K562 (cell line): Measurements from ENCODE around the gene TRAPPC4. TPM values are rescaled to one million over a fixed set of nuclear protein-coding genes. Genes with fewer than 3 reads are reported as not detected.

Experiments used
- ATAC-seq: fragments of 200-7000 bp; cut with Tn5 transposase; 3 replicates; pipeline ENCODE4 v1.9.1; 2020; ENCODE audit warnings: moderate library complexity
- BruUV-seq: library from RNA; stranded (reverse); fragments of 400-500 nt; replicated peaks from 2 replicates; lab custom pipeline; 2021; lab: Mats Ljungman, UMichigan
- CTCF ChIA-PET: fragments of 300-600 bp; formaldehyde crosslinking; extraction: SDS; loops from one replicate; lab custom pipeline; 2021; ENCODE audit warnings: low intra/inter-chr PET ratio; lab: Yijun Ruan, JAX
- POLR2A ChIA-PET: fragments of 300-600, 350-650 bp; sonication (Branson Sonifier 250); formaldehyde crosslinking; extraction: SDS; loops from one replicate; lab custom pipeline; 2021; ENCODE audit warnings: antibody characterized with exemption, inconsistent platforms; lab: Yijun Ruan, JAX
- DNase-seq, 4 experiments: peaks; one replicate each; pipeline versions ENCODE4 v3.0.0 to v3.0.0-alpha.2; 2011 to 2018; ENCODE audit warnings: low spot score in 3 of 4, mixed read lengths in 3 of 4; ENCODE audit errors: extremely low read depth in 1 of 4
- FAIRE-seq: peaks from 2 replicates; lab custom pipeline; 2011; peaks lifted over from hg19 to GRCh38; lab: Jason Lieb, UNC
- H2AFZ ChIP-seq: 2 replicates; pipeline ENCODE4 v1.6.0; 2011; ENCODE audit warnings: low read depth, low read length, control low read depth, inconsistent platforms
- H3K27ac ChIP-seq: fragments of 200-600 bp; 3 replicates; pipeline ENCODE4 v1.8.0; 2011; ENCODE audit warnings: low read depth, mild to moderate bottlenecking, control low read depth, inconsistent platforms, low read length, moderate library complexity, mixed read lengths; ENCODE audit errors: extremely low read depth
- H3K27me3 ChIP-seq, 2 experiments: fragments of 300-600 bp in 1 of 2; 2 replicates in 1 of 2; 3 replicates in 1 of 2; pipeline versions ENCODE4 v1.6.0 to v1.8.0; 2011; ENCODE audit warnings: inconsistent platforms in 2 of 2, low read length in 2 of 2, mild to moderate bottlenecking in 1 of 2, mixed read lengths in 1 of 2, moderate library complexity in 1 of 2; ENCODE audit not compliant: control insufficient read depth in 2 of 2, insufficient read depth in 2 of 2
- H3K36me3 ChIP-seq: fragments of 300-600 bp; 3 replicates; pipeline ENCODE4 v1.8.0; 2011; ENCODE audit warnings: mild to moderate bottlenecking, low read length, inconsistent platforms; ENCODE audit not compliant: control insufficient read depth, insufficient read depth
- H3K4me1 ChIP-seq, 2 experiments: fragments of 200-600 bp in 1 of 2; replicated peaks in 1 of 2; 2 replicates in 1 of 2; 3 replicates in 1 of 2; pipeline versions ENCODE4 v1.5.1 to v1.8.0; 2011; ENCODE audit warnings: inconsistent platforms in 2 of 2, low read length in 2 of 2, mild to moderate bottlenecking in 1 of 2, mixed read lengths in 1 of 2, moderate library complexity in 1 of 2; ENCODE audit not compliant: control insufficient read depth in 2 of 2, insufficient read depth in 2 of 2
- H3K4me2 ChIP-seq: 2 replicates; pipeline ENCODE4 v1.6.1; 2011; ENCODE audit warnings: low read length, control low read depth, inconsistent platforms, mixed read lengths; ENCODE audit not compliant: insufficient read depth
- H3K4me3 ChIP-seq: fragments of 200-600 bp; sonication (generic), shearing (Covaris generic); 2 replicates; pipeline ENCODE4 v1.5.1; 2016; ENCODE audit warnings: control low read depth, inconsistent platforms
- H3K79me2 ChIP-seq: fragments of 200-600 bp; 3 replicates; pipeline ENCODE4 v1.8.0; 2011; ENCODE audit warnings: low read length, inconsistent platforms; ENCODE audit not compliant: control insufficient read depth, insufficient read depth
- H3K9ac ChIP-seq, 2 experiments: 2 replicates each; pipeline versions ENCODE4 v1.6.0 to v1.6.1; 2011; ENCODE audit warnings: low read depth in 2 of 2, low read length in 2 of 2, control low read depth in 1 of 2, inconsistent platforms in 1 of 2, mild to moderate bottlenecking in 1 of 2, mixed read lengths in 1 of 2; ENCODE audit not compliant: insufficient read depth in 1 of 2
- H3K9me1 ChIP-seq: one replicate; pipeline ENCODE4 v1.6.0; 2011; ENCODE audit warnings: inconsistent platforms, mild to moderate bottlenecking, low read length, moderate library complexity; ENCODE audit not compliant: control insufficient read depth, insufficient read depth
- H3K9me3 ChIP-seq: replicated peaks from 2 replicates; pipeline ENCODE4 v1.5.1; 2011; ENCODE audit warnings: low read depth, low read length, inconsistent platforms; ENCODE audit not compliant: control insufficient read depth, insufficient read depth
- H4K20me1 ChIP-seq: replicated peaks from 2 replicates; pipeline ENCODE4 v1.6.1; 2011; ENCODE audit warnings: low read length, inconsistent platforms, mixed read lengths; ENCODE audit not compliant: control insufficient read depth, insufficient read depth
- BACH1 ChIP-seq: fragments of 200-800 bp; sonication (Bioruptor generic); IDR thresholded peaks from 2 replicates; pipeline ENCODE4 v1.6.1; 2016; ENCODE audit warnings: missing genetic modification characterization, missing compliant biosample characterization
- KLF13 ChIP-seq: fragments of 450-650 bp; IDR thresholded peaks from 2 replicates; pipeline ENCODE4 v1.6.1; 2016; ENCODE audit warnings: missing genetic modification characterization, low read depth, mild to moderate bottlenecking, missing compliant biosample characterization, moderate library complexity, borderline replicate concordance
- POLR2A ChIP-seq: fragments of 450-650 bp; conservative IDR thresholded peaks from 2 replicates; pipeline ENCODE4 v1.6.1; 2016
- POLR2AphosphoS5 ChIP-seq: IDR thresholded peaks from 2 replicates; pipeline ENCODE4 v1.6.1; 2011; ENCODE audit warnings: mild to moderate bottlenecking, low read depth, low read length, moderate library complexity; ENCODE audit not compliant: control insufficient read depth, insufficient read depth
- POLR2G ChIP-seq: fragments of 200-400 bp; formaldehyde crosslinking; IDR thresholded peaks from 2 replicates; pipeline ENCODE4 v1.6.1; 2017; ENCODE audit warnings: low read depth, mild to moderate bottlenecking, antibody characterized with exemption, low read length, moderate library complexity
- SP1 ChIP-seq: sonication (generic); formaldehyde crosslinking; IDR thresholded peaks from 2 replicates; pipeline ENCODE4 v1.8.1; 2022; ENCODE audit warnings: mild to moderate bottlenecking, missing genetic modification reagents
- STAT5A ChIP-seq: IDR thresholded peaks from 2 replicates; pipeline ENCODE4 v1.6.1; 2012; ENCODE audit warnings: low read length, inconsistent platforms, borderline replicate concordance
- YY1 ChIP-seq, 3 experiments: IDR thresholded peaks; 2 replicates each; pipeline ENCODE4 v1.6.1; 2011; ENCODE audit warnings: low read length in 2 of 3, mild to moderate bottlenecking in 2 of 3, moderate library complexity in 2 of 3, borderline replicate concordance in 1 of 3, control low read depth in 1 of 3, low read depth in 1 of 3; ENCODE audit not compliant: insufficient read depth in 3 of 3, insufficient replicate concordance in 2 of 3, control insufficient read depth in 1 of 3, insufficient read length in 1 of 3; ENCODE audit errors: extremely low read depth in 1 of 3
- ZNF121 ChIP-seq: sonication (generic); formaldehyde crosslinking; conservative IDR thresholded peaks from 2 replicates; pipeline ENCODE4 v1.8.0; 2022; ENCODE audit warnings: missing genetic modification reagents
- ZNF445 ChIP-seq: fragments of 250-450 bp; sonication (Bioruptor Pico); IDR thresholded peaks from 2 replicates; pipeline ENCODE4 v1.4.0; 2020; ENCODE audit warnings: low read depth, mild to moderate bottlenecking, moderate library complexity
- WGBS: fragments of 100-300 bp; shearing (Covaris generic); methylation state at CpG from one replicate; pipeline ENCODE4 v1.1.6; 2016; ENCODE audit warnings: low coverage, mixed read lengths; ENCODE audit not compliant: insufficient coverage; ENCODE audit errors: missing lambda C conversion rate; 5-methylcytosine and 5-hydroxymethylcytosine counted together
- in situ Hi-C: fragments of 300-500 bp; cut with MboI; formaldehyde crosslinking; loops from 4 replicates; pipeline ENCODE4 v1.15.0; 2018; ENCODE audit warnings: inconsistent platforms, mixed read lengths
- intact Hi-C: fragments of 100-400 bp; cut with micrococcal nuclease; formaldehyde crosslinking; loops from 2 replicates; pipeline ENCODE4 v1.14.2; 2022
- polyA plus RNA-seq, 8 experiments: library from polyadenylated mRNA; depleted of rRNA in 4 of 8; stranded (reverse) in 5 of 8; unstranded in 3 of 8; fragments of >200 nt; fragmentation: Nextera tagmentation in 2 of 8; fragmentation: Illumina TruSeq in 1 of 8; extraction: Ambion mirVana in 2 of 8; extraction: Trizol in 1 of 8; gene quantifications; 2 replicates each; pipeline versions ENCODE4 v1.2.1 to v1.2.3, GENCODE V29; 2011 to 2014; ENCODE audit warnings: inconsistent platforms in 1 of 8, missing spikeins in 1 of 8
- total RNA-seq, 7 experiments: library from RNA; depleted of rRNA in 6 of 7; stranded (reverse); fragments of >200 nt in 6 of 7; fragmentation: Illumina TruSeq in 2 of 7; extraction: Trizol in 2 of 7; gene quantifications; 2 replicates each; pipeline versions ENCODE4 v1.2.1 to v1.2.3, GENCODE V29; 2011 to 2021; ENCODE audit warnings: low replicate concordance in 1 of 7
- TF ChIP-seq, protein P1 (sequence below): fragments of 450-650 bp; formaldehyde crosslinking; IDR thresholded peaks from 2 replicates; pipeline ENCODE4 v1.4.0; 2022; ENCODE audit warnings: missing genetic modification characterization
- TF ChIP-seq, protein P2 (sequence below), 3 experiments: IDR thresholded peaks in 2 of 3; conservative IDR thresholded peaks in 1 of 3; 2 replicates each; pipeline ENCODE4 v1.5.1; 2011 to 2012; ENCODE audit warnings: low read length in 3 of 3, mild to moderate bottlenecking in 3 of 3, control low read depth in 2 of 3, improper control_type of control experiment in 1 of 3, inconsistent platforms in 1 of 3, low read depth in 1 of 3, mixed read lengths in 1 of 3, moderate library complexity in 1 of 3; ENCODE audit not compliant: insufficient read depth in 2 of 3
- TF ChIP-seq, protein P3 (sequence below): fragments of 250-450 bp; sonication (Bioruptor Pico); IDR thresholded peaks from 2 replicates; pipeline ENCODE4 v1.5.1; 2021; ENCODE audit warnings: mild to moderate bottlenecking

TRAPPC4 gene
- total and polyA plus RNA-seq, 9 of the 15 experiments (the other 6 are each of a cell fraction or from before 2014, with no cell fraction given): 121 to 524 (median 142) TPM

DNA sequence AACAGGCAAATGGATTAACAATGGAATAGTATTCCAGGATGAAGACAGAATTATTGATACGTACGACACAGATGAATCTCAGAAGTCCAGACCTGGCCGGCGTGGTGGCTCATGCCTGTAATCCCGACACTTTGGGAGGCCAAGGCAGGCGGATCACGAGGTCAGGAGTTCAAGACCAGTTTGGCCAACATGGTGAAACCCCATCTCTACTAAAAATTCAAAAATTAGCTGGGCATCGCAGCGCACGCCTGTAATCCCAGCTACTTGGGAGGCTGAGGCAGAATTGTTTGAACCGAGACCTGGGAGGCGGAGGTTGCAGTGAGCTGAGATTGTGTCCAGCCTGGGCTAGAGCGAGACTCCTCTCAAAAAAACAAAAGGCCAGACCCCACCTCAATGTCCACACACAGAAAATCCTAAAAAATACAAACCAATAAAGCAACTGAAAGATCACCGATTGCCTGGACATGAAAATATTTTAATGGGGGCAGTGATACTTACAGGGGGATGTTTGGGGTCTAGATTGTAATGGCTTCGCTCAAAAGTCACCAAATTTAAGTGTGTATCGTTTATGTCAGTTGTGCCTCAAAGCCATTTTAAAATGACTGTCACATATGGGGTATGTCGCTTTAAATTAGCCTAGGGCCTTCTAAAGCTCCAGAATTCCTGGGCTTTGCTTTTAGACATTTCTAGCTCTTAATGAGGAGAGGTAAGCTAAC is 4.2 kb upstream of the TRAPPC4 start (continued):
- TF ChIP-seq SP1 (CRISPR knock-in tag): no peak
- TF ChIP-seq, protein P1, sequence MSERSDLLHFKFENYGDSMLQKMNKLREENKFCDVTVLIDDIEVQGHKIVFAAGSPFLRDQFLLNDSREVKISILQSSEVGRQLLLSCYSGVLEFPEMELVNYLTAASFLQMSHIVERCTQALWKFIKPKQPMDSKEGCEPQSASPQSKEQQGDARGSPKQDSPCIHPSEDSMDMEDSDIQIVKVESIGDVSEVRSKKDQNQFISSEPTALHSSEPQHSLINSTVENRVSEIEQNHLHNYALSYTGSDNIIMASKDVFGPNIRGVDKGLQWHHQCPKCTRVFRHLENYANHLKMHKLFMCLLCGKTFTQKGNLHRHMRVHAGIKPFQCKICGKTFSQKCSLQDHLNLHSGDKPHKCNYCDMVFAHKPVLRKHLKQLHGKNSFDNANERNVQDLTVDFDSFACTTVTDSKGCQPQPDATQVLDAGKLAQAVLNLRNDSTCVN: no peak

DNA sequence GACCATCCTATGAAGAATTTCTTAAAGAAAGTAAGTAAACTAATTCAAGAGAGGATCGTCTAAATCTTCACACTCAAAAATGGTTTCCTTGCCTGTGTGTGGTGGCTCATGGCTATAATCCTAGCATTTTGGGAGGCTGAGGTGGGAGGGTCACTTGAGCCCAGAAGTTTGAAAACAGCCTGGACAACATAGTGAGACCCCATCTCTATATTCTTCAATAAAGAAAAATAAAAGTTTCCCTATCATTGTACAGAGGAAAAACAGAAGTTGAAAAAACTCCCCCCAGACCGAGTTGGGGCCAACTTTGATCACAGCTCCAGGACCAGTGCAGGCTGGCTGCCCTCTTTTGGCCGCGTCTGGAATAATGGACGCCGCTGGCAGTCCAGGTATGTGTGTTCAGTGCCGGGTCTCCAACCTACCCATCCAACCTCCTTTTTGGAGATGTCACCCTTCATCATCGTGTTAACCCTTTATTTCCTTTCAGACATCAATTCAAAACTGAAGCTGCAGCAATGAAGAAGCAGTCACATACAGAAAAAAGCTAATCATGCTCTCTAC is 3.4 kb upstream of the TRAPPC4 start:
- H4K20me1 ChIP-seq: 0 out of 2 replicates have a peak, but pooled peaks cover 3% of the 10 kb centered on the region
- ATAC-seq: peak; percentile 15; the same call in 1 of the 3 replicates
- TF ChIP-seq POLR2G (peak; percentile 48; the same call in 1 of the 2 replicates), KLF13 (0 out of 2 replicates have a peak, but pooled peaks have one; percentile 31), ZNF445 (CRISPR knock-in tag) (no peak), ZNF121 (CRISPR knock-in tag) (peak; percentile 90), BACH1 (tag) (no peak), YY1 (IDR thresholded peaks at IDR 0.05; ENCODE audit: borderline replicate concordance in 1 of 3, control insufficient read depth in 1 of 3, extremely low read depth in 1 of 3, insufficient read depth in 3 of 3, insufficient read length in 1 of 3, insufficient replicate concordance in 2 of 3, low read depth in 1 of 3, low read length in 2 of 3) (peak in 2 of 3 experiments; percentile 21 to 50), POLR2AphosphoS5 (peak; percentile 61; the same call in 1 of the 2 replicates), STAT5A (0 out of 2 replicates have a peak, but pooled peaks have one; percentile 12), POLR2A (peak; percentile 40; the same call in 1 of the 2 replicates)
- TF ChIP-seq, protein P2, sequence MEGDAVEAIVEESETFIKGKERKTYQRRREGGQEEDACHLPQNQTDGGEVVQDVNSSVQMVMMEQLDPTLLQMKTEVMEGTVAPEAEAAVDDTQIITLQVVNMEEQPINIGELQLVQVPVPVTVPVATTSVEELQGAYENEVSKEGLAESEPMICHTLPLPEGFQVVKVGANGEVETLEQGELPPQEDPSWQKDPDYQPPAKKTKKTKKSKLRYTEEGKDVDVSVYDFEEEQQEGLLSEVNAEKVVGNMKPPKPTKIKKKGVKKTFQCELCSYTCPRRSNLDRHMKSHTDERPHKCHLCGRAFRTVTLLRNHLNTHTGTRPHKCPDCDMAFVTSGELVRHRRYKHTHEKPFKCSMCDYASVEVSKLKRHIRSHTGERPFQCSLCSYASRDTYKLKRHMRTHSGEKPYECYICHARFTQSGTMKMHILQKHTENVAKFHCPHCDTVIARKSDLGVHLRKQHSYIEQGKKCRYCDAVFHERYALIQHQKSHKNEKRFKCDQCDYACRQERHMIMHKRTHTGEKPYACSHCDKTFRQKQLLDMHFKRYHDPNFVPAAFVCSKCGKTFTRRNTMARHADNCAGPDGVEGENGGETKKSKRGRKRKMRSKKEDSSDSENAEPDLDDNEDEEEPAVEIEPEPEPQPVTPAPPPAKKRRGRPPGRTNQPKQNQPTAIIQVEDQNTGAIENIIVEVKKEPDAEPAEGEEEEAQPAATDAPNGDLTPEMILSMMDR (IDR thresholded peaks at IDR 0.05 in 2 of 3, conservative IDR thresholded peaks at IDR 0.05 in 1 of 3; ENCODE audit: insufficient read depth in 2 of 3, low read depth in 1 of 3, low read length in 3 of 3): peak; percentile 7 to 49 (median 47); a peak in 5 of 6 replicates
- TF ChIP-seq, protein P3, sequence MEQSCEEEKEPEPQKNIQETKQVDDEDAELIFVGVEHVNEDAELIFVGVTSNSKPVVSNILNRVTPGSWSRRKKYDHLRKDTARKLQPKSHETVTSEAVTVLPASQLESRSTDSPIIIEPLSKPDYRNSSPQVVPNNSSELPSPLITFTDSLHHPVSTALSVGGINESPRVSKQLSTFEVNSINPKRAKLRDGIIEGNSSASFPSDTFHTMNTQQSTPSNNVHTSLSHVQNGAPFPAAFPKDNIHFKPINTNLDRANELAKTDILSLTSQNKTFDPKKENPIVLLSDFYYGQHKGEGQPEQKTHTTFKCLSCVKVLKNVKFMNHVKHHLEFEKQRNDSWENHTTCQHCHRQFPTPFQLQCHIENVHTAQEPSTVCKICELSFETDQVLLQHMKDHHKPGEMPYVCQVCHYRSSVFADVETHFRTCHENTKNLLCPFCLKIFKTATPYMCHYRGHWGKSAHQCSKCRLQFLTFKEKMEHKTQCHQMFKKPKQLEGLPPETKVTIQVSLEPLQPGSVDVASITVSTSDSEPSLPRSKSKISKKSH: no peak

More for the DNA sequence above, 3.4 kb upstream of the TRAPPC4 start:
- Histone ChIP-seq H2AFZ (no peak overlapping the region), H3K4me1 (peaks cover 6 to 12% of the 10 kb centered on the region in 2 experiments; a peak in 4 of 5 replicates), H3K27ac (no peak overlapping the region), H3K4me3 (no peak overlapping the region), H3K9ac (no peak overlapping the region), H3K36me3 (peaks cover 72% of the 10 kb centered on the region), H3K27me3 (no peaks in the 10 kb centered on the region), H3K79me2 (peaks cover 47% of the 10 kb centered on the region), H3K9me1 (no peaks in the 10 kb centered on the region), H3K4me2 (no peak overlapping the region), H3K9me3 (no peaks in the 10 kb centered on the region; the same call in 1 of the 2 replicates)
- CTCF ChIA-PET: no interaction called here
- 60% methylated on average over 8 of the region's 8 CpGs for WGBS
- DNase-seq (peak in 3 of 4 experiments; percentile 10 to 41 (median 18)), FAIRE-seq (no peak)
- intact Hi-C loops: loop anchor here (5.0 kb wide), 2 partner anchors 72 to 87 kb away; partner anchors contain the start of gene DPAGT1
- POLR2A ChIA-PET: interaction anchor here (0.6 to 5.9 kb wide), 14 partner anchors 9 to 397 kb away, joined by 3 to 33 read pairs (median 4); partner anchors contain the start of gene VPS11
- in situ Hi-C loops: no loop called here
- no TSS peak for BruUV-seq
